Measurements from ENCODE around the gene PRKAR2B.
"Not testable (repeated sequence)": the region's sequence is repeated elsewhere in the genome, so short reads cannot be mapped to it uniquely, and the experiment has no call there.

PRKAR2B gene

DNA sequence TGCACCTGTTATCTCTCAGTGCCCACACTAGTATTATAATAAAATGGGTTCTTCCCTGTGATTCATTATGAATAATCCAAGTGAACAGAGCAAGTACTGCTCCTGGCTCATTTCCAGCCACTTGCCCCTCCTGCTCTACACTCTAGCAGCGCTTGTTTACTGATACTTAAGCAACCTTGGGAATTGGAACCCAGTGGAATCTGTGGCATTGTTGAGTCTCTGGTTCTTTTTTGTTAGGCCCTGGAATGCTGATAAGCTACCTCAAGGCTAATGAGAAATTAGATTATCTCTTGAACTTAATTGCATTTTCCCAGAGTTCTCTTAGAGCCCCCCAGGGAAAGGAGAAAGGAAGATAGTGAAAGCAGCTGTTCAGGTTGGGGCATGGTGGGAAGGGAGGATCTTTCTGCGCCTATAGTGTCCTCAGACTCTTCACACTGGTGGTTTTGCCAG, 34.0 kb downstream of the PRKAR2B start:
- no peak for DNase-seq (ENCODE audit: low spot score)

DNA sequence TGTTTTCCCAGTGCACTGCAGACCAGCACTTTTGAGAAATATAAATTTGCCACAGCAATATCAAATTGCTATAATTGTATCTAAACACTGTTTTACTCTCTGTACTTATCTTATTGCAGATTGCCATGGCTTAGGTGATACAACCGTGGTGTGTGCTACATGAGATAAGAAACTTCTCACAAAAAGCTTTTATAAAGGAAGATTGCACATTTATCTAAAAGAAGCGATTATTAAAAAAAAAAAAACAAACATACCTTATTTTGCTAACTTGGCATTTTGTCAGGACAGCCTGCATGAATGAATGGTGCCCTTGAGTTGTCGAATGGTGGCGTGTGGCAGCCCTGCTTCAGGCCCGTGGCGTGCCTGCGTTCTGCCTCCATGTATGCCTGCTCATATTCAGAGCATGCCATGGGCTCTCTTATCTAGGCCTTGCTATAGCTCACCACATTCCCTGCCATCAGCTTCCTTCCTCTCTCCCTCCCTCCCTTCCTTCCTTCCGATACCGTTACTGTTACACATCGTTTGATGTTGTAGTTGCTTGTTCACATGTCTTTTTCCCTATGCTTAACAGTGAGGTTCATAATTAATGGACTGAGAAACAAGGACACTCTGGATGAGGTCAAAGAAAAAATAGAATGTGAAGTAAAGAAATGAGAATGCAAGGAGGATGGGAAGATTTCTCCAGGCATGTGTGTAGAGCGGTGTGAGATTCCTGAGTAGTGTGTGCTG, 34.9 kb downstream of the PRKAR2B start:
- no peak for DNase-seq (ENCODE audit: low spot score)

DNA sequence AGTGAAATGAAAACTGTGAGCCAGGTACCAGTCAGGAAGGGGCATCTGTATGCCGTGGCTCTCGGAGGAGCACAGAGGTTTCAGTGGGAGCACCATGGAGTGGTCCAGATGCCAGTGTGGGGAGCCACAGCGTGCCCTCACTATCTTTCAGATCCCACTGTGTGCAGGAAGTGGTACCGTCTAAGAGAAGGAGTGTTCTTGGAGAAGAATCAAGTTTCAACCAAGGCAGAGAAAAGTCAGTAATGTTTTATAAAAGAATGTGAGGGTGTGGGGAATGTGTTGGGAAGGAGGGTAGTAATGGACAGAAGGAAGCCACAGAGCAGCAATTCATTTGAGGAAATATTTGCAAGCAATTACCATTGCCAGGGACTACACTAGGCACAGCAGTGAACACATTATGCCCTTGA, 35.6 kb downstream of the PRKAR2B start:
- no peak for DNase-seq (ENCODE audit: low spot score)

DNA sequence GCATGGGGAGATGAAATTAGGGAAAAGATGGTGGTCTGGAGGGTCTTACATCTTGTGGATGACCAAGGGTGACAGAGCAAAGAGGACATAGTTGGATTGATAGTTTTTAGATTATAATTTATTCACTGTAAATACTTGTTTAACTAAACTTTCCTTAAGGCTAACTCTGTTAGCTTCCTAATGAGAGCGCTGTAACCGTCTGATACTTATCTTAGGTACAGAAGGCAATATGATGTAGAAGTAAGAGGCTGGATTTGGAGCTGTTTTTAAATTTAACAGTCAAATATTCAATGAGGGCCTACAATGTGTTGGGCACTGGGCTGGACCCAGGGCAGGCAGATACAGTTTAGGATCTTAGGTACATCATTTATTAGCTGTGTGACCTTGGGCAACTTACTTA, 36.0 kb downstream of the PRKAR2B start:
- no peak for DNase-seq (ENCODE audit: low spot score)

DNA sequence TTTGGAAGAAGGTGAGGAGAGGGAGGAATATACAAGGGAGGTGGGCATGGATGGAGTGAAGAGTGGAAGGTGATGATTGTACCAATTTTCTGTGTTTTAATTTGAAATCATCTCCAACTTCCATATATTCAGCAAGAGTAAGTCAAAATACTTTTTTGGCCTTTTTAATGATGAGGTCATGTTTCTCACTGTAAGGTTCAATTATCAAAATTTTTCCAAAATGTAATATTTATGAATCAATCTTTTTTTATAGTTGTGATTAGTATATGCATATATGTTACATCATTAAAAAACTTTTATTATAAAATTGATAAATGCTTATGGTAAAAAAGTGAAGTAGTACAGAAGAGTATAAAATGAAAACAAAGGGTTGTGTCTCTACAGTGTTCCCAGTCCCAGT, 40.7 kb downstream of the PRKAR2B start:
- no peak for DNase-seq (ENCODE audit: low spot score)

DNA sequence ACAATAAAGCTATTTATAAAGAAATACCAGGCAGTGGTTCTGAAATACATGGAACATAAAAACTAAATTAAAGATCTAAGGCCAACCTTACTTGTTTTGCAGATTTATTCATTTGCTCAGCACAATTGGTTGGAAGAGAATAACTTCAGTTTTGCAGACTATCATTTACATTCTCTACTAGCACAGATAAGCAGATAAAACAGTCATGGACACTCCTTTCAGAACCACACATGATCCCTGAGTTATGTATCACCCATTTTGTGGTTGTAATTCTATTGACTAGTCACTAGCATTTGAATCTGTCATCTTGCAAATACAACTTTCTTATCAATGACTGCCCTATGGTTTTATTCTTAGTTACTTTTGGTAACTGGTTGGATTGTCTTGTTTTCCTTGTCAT, 45.1 kb downstream of the PRKAR2B start:
- DNase-seq (ENCODE audit: low spot score) = no peak

DNA sequence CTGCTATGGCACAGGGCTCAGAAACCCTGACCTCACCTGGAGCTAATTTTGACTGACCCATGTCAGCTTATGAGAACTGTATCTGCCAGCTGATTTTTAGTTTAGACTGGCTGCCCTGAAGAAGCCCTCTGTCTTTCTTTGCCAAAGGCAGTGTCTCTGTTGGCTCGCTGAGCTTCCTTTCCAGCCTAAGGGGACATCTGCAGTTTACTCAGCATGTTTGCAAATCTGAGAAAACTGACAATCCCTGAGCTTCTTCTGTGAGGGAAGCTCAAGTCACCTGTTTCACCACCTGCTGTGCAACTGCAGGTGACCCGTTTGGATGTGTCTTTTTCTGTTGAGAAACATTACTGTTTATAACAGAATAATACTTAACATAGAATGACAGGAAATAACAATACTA, 46.0 kb downstream of the PRKAR2B start:
- DNase-seq (ENCODE audit: low spot score) = no peak

DNA sequence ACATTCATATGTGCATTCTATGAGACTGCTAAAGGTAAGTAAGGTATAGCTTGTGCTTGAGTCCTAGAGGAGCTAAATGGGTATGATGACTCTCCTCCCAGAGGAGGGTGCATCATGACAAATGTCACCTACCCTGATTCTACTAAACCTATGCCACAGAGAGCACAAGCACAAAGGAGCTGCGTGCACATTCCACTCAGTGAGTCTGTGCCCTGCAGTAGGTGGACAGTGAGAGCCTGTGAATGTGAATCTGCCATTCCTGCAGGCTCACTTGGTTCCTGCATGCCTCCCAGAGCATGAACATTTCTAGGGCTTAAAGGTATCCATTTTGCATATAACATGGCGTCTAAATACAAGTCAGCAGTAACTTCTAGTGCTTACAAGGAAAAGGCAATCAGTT, 46.8 kb downstream of the PRKAR2B start:
- no peak for DNase-seq (ENCODE audit: low spot score)

DNA sequence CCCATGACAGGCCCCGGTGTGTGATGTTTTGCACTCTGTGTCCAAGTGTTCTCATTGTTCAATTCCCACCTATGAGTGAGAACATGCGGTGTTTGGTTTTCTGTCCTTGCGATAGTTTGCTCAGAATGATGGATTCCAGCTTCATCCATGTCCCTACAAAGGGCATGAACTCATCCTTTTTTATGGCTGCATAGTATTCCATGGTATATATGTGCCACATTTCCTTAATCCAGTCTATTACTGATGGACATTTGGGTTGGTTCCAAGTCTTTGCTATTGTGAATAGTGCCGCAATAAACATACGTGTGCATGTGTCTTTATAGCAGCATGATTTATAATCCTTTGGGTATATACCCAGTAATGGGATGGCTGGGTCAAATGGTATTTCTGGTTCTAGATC, 49.2 kb downstream of the PRKAR2B start:
- not testable (repeated sequence) for DNase-seq (ENCODE audit: low spot score)

DNA sequence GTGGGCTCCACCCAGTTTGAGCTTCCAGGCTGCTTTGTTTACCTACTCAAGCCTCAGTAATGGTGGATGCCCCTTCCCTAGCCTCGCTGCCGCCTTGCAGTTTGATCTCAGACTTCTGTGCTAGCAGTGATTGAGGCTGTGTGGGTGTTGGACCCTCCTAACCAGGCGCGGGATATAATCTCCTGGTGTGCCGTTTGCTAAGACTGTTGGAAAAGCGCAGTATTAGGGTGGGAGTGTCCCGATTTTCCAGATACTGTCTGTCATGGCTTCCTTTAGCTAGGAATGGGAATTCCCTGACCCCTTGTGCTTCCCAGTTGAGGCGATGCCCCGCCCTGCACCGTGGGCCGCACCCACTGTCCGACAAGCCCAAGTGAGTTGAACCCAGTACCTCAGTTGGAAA, 54.6 kb downstream of the PRKAR2B start:
- DNase-seq (ENCODE audit: low spot score) = not testable (repeated sequence)

DNA sequence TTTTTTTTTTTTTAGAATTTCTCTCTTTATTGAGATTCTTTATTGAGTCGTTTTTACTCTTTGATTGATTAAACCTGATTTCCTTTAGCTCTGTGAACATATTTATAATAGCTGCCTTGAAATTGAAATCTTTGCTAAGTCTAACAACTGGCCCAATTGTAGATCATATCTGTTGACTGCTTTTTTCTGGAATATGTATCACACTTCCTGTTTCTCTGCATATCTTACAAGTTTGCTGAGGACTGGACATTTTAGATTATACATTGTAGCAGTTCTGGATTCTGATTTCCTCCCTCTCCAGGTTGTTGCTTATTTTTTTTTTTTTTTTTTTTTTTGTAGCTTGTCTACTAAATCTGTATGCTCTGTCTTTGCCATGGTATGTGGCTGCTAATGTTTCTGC, 56.3 kb downstream of the PRKAR2B start:
- DNase-seq (ENCODE audit: low spot score) = no peak

DNA sequence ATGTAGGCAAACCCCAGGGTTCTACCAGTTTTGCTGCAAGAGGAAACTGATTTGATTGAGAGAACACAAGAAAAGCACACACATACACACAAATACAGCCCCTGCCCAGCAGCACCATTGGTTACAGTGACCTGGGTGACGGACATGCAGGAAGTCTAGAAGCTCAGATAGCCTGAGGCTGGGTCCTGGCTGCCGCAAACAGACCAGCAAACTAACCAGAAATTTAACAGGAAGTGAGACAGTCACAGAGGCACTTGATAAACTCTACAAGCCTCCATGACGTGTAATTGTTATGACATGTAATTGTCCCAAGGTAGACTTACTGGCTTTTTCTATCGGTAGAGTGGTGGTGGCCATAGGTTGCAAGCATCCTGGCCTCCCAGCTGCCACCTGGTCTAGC, 58.9 kb downstream of the PRKAR2B start:
- no peak for DNase-seq (ENCODE audit: low spot score)

DNA sequence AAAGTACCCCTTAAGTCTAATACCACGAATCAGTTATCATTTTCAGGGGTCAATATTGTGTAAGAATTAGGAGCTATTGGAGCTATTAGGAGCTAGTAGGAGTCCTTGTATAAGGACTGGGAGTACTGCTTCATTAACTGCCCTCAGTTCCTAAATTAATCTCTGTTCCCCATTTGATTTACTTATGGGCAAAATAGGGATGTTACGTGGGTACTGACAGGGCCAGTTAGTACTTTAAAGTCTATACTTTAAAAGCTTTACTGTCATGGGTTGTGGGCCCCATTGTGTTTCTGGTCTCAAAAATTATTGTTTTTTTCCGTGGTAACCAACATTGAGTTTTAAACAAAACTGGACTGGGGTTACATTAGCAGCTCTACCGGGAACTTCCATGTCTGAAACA, 60.3 kb downstream of the PRKAR2B start:
- DNase-seq (ENCODE audit: low spot score) = no peak

DNA sequence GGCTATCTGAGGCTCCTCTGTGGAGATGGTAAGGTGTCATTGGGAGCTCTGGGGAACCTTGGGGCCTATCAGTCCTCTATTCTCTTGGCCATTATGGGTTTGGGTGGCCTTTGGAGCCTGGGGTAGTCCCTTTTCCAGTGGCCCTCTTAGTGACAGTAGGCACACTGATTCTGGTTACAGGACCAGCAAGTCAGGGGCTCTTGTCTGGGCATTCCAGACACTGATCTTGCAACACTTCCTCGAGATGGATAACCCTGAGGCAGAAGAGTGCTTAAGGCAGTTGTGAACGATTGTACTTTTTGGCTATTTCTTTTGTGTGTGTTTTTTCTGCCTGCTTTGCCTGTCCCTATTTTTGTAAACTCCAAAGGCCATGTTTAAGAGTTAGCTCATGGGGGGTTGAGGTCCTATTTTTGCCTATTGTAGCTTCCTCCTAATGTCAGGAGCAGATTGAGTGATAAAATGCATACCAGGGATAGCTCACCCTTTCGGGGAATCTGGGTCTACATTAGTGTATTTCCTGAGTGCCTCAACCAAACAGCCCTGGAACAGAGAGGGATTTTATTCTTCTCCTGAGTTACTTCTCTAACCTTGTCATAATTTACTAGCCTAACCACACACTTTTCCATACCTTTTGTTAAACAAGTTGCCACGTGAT, 61.2 kb downstream of the PRKAR2B start:
- DNase-seq (ENCODE audit: low spot score) = no peak

DNA sequence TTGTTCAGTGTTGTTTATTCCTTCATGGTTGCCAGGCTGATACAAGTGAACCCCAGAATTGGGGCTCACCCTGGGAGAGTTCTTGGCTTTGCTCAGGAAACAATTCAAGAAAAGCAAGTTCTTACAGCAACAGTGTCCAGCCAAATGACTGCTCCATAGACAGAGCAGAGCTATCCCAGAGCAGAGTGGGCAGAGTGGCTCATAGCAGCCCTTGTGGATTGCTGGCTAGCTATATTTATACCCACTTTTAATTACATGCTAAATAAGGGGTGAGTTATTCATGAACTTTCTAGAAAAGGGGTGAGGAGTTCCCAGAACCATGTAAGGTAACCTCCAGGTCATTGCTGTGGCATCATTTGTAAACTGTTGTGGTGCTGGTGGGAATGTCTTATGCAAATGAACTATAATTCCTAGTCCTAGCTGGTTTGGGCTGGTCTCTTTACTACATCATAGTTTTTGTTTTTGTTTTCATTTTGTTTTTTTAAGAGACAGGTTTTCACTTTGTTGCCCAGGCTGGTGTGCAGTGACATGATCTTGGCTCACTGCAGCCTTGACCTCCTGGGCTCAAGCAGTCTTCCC, 64.4 kb downstream of the PRKAR2B start:
- no peak for DNase-seq (ENCODE audit: low spot score)

DNA sequence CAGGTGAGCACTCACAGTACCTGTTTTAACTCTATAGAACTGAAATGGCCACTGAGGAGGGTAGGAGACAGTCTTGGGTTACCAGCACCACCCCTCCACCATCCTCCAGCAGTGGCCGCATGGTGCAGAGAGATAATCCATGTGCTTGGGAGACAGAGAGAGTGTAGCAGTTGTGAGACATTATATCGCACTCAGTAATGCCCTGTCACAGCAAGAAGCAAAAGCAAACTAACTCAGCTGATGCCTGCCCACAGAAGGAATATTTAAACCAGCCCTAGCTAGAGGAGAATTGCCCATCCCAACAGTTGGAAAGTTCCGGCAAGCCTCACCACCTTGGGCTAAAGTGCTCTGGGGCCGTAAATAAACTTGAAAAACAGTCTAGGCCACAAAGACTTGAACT, 65.5 kb downstream of the PRKAR2B start:
- no peak for DNase-seq (ENCODE audit: low spot score)

DNA sequence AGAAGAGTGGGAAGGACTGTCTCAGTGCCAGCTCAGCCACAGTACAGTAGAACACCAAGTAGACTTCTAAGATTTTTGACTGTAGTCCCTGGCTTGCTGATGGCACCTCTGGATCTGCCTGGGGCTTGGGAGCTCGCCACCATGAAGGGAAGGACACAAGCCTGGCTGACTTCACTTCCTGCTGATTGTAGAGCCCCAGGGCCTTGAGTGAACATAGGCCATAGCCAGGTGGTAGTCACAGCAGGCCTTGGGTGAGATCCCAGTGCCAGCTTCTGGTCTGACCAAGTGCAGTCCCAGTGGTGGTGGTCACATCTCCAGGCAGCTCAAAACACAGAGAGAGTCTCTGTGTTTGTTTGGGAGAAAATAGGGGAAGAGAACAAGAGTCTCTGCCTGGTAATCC, 66.7 kb downstream of the PRKAR2B start:
- DNase-seq (ENCODE audit: low spot score) = no peak

DNA sequence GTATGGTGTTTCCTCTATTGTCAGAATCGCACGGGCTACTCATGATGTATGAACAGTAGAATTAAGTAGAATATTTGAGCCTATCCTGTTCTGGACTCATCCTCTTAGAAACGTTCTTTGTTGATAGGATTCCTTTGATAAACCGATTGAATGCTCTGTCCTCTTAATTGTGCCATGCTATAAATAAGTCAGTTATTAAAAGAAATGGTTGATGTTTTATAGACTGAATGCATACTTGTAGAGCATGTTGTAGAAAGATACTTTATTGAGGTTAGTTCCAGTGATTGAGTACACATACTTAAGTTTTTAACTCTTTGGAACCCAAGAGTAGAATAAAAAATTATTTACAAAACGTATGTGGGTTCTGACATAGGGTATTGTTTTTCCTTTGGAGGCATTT, 69.4 kb downstream of the PRKAR2B start:
- no peak for DNase-seq (ENCODE audit: low spot score)

DNA sequence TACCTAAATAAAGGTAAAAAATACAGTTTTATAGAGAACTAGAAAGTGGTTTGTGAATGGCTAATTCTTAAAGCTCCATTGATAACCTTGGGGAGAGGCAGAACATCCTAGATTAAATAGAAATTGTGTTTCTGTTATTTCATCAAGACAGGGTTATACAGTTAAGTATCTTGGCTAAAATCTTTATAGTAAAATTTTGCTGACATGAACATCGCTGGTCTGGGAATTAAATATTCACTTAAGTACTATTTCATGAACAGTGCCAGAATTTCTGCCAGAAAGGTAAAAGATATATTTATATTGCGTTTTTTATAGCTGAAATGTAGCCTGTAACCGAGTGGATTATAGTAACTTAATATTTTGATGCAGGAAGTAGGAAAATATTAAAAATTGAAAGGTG, 70.6 kb downstream of the PRKAR2B start:
- DNase-seq (ENCODE audit: low spot score) = no peak

DNA sequence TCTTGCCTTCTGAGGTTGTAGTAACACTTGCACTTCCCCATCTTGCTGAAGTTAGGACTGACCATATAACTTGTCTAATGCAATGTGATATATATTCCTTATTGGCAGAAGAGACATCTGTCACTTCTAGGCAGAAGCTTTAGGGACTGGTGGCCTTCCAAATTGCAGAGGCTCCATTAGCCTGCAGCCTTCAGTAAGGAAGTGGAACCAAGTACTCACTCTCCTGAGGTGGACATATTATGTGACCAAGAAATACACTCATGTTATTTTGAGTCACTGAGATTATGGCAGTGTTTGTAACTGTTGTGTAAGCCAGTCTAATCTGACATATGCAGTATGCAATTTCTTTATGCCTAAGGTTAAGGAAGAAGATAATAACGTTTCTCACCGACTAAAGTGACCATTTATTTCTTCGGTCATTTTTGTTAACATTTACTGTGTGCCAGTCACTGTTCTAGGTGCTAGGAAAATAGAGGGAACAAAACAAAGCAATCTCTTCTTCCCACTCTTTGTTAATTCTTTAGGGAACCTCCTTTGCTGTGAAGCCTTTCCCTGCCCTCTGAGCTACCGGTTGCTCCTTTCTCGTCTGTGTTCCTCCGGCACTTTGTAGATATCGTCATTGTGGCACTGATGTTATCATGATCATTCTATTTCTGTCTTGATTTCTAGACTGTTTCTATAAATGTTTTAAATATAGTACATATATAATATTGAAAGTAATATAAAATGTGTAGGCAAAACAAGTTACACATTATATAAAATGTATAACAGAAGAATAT, 71.4 kb downstream of the PRKAR2B start:
- no peak for DNase-seq (ENCODE audit: low spot score)

DNA sequence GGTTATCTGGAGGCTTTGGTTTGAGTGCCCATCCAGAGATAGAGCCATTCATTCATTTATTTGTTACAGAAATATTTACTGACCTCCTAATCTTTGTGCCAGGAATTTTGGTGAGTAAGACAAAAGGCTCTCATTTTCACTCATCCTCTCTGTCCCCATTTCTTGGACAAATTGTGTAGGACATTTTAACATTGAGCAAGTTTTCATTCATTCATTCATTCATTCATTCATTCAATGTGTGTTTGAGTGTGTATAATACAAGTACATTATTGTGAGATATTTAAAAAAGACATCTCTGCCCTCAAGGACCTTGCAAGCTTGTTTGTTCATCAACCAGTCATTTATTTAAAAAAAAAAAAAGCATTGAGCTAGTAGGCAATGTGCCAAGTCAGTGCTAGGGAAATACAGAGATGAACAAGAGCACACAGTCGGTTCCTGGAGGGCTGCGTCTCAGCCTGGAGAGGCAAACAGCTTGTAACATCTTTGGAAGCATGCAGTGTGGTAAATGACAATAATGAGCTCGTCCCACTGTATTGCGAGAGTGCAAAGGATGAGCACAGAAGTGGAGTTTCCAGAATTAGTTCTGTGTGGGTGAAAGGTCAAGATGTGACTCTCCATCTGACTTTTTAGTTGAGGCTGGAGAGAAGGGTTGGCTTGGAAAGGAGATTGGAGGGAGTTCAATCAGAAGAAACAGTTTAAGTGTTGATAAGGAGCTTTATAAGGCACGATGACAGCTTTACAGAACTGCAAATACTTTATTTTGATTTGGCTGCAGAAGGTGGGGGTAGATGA, 73.8 kb downstream of the PRKAR2B start:
- DNase-seq (ENCODE audit: low spot score) = no peak

Data from HuH-7.5 (cell line).